GM12878 (cell line): Measurements from ENCODE around the gene IGFBP3. TPM values are rescaled to one million over a fixed set of nuclear protein-coding genes. Genes with fewer than 3 reads are reported as not detected.

Source experiments
- BCL11A ChIP-seq: IDR thresholded peaks from 2 replicates; pipeline ENCODE4 v1.6.1; 2011; ENCODE audit warnings: low read depth, low read length
- EP300 ChIP-seq, 2 experiments: fragments of 150-350 bp in 1 of 2; IDR thresholded peaks; 2 replicates each; pipeline ENCODE4 v1.6.1; 2011 to 2012; ENCODE audit warnings: low read depth in 2 of 2, low read length in 2 of 2, borderline replicate concordance in 1 of 2, improper control_type of control experiment in 1 of 2, inconsistent platforms in 1 of 2; ENCODE audit not compliant: control insufficient read depth in 1 of 2
- GATAD2B ChIP-seq: fragments of 450-650 bp; conservative IDR thresholded peaks from 2 replicates; pipeline ENCODE4 v1.6.1; 2017; ENCODE audit warnings: low read depth, mild to moderate bottlenecking, moderate library complexity
- HDGF ChIP-seq: fragments of 450-650 bp; IDR thresholded peaks from 2 replicates; pipeline ENCODE4 v1.6.1; 2016; ENCODE audit warnings: antibody characterized with exemption
- SRF ChIP-seq, 2 experiments: IDR thresholded peaks; 2 replicates each; pipeline ENCODE4 v1.6.1; 2011; ENCODE audit warnings: low read depth in 2 of 2, low read length in 2 of 2, mild to moderate bottlenecking in 1 of 2, moderate library complexity in 1 of 2
- TCF3 ChIP-seq: IDR thresholded peaks from 2 replicates; pipeline ENCODE4 v1.6.1; 2012; ENCODE audit warnings: low read depth, mild to moderate bottlenecking, low read length, borderline replicate concordance; ENCODE audit not compliant: insufficient read depth
- YBX1 ChIP-seq: fragments of 450-650 bp; IDR thresholded peaks from 2 replicates; pipeline ENCODE4 v1.6.1; 2016; ENCODE audit warnings: antibody characterized with exemption
- ZBED1 ChIP-seq: IDR thresholded peaks from 2 replicates; pipeline ENCODE4 v1.6.1; 2016; ENCODE audit warnings: borderline replicate concordance
- ZNF384 ChIP-seq: IDR thresholded peaks from 2 replicates; pipeline ENCODE4 v1.6.1; 2012; ENCODE audit warnings: low read depth, mild to moderate bottlenecking, low read length, improper control_type of control experiment, borderline replicate concordance
- polyA plus RNA-seq, 11 experiments: library from polyadenylated mRNA; depleted of rRNA in 4 of 11; unstranded in 6 of 11; stranded (reverse) in 5 of 11; fragments of >200 nt; fragmentation: Nextera tagmentation in 4 of 11; fragmentation: Illumina TruSeq in 1 of 11; extraction: Ambion mirVana in 4 of 11; extraction: Trizol in 1 of 11; gene quantifications; 1 replicate in 1 of 11; 2 replicates in 10 of 11; pipeline versions ENCODE4 v1.2.1 to v1.2.3, GENCODE V29; 2011 to 2016; ENCODE audit warnings: inconsistent platforms in 2 of 11, missing spikeins in 2 of 11, low read depth in 1 of 11
- total RNA-seq, 4 experiments: library from RNA; depleted of rRNA in 3 of 4; stranded (reverse); fragments of >200 nt in 3 of 4; fragmentation: Illumina TruSeq in 1 of 4; extraction: Trizol in 1 of 4; gene quantifications; 2 replicates each; pipeline versions ENCODE4 v1.2.1 to v1.2.3, GENCODE V29; 2013 to 2021
- TF ChIP-seq, protein P1 (sequence below): fragments of 450-650 bp; IDR thresholded peaks from 2 replicates; pipeline ENCODE4 v1.6.1; 2018; ENCODE audit warnings: mild to moderate bottlenecking, low read depth, moderate library complexity; ENCODE audit not compliant: partially characterized antibody

IGFBP3 gene
- total and polyA plus RNA-seq, 10 of the 15 experiments (the other 5 are each of a cell fraction or from before 2014, with no cell fraction given), result 6.0 to 28.0 (median 15.6) TPM

DNA sequence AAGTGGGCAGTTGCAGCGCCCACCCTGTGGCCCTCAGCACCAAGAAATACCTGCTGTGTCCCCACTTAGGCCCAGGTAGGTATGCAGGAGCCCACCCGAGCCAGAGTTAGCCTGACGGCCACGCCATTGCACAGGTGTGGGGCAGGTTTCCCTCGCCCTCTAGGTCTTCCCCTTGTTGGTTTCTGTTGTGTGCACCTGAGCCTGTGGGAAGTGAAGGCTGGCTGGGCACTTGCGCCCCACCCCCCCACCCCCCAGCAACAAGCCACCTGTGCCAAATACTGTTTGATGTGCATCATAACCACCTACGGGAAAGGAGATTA, 48.1 kb downstream of the IGFBP3 start, which contains the start of gene CCDC201 (continued):
- TF ChIP-seq TCF3, result no peak
- TF ChIP-seq, protein P1, sequence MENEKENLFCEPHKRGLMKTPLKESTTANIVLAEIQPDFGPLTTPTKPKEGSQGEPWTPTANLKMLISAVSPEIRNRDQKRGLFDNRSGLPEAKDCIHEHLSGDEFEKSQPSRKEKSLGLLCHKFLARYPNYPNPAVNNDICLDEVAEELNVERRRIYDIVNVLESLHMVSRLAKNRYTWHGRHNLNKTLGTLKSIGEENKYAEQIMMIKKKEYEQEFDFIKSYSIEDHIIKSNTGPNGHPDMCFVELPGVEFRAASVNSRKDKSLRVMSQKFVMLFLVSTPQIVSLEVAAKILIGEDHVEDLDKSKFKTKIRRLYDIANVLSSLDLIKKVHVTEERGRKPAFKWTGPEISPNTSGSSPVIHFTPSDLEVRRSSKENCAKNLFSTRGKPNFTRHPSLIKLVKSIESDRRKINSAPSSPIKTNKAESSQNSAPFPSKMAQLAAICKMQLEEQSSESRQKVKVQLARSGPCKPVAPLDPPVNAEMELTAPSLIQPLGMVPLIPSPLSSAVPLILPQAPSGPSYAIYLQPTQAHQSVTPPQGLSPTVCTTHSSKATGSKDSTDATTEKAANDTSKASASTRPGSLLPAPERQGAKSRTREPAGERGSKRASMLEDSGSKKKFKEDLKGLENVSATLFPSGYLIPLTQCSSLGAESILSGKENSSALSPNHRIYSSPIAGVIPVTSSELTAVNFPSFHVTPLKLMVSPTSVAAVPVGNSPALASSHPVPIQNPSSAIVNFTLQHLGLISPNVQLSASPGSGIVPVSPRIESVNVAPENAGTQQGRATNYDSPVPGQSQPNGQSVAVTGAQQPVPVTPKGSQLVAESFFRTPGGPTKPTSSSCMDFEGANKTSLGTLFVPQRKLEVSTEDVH, result no peak
- TF ChIP-seq ZBED1, result no peak
- TF ChIP-seq ZNF384, result no peak
- no peak for TF ChIP-seq YBX1
- TF ChIP-seq BCL11A, result no peak
- TF ChIP-seq EP300 (IDR thresholded peaks at IDR 0.05; ENCODE audit: borderline replicate concordance in 1 of 2, control insufficient read depth in 1 of 2, low read depth in 2 of 2, low read length in 2 of 2), result no peak
- no peak for TF ChIP-seq GATAD2B
- TF ChIP-seq SRF (IDR thresholded peaks at IDR 0.05; ENCODE audit: low read depth in 2 of 2, low read length in 2 of 2), result no peak
- no peak for TF ChIP-seq HDGF
